ENCODE measurements around the gene CORO1C. TPM values are rescaled to one million over a fixed set of nuclear protein-coding genes. Genes with fewer than 3 reads are reported as not detected.
A peak's percentile ranks its signal among the peaks of the same experiment; 100 is the strongest.

CORO1C gene
- total RNA-seq, 2 donors from 2014 or later = 59.6 to 70.7 TPM

DNA sequence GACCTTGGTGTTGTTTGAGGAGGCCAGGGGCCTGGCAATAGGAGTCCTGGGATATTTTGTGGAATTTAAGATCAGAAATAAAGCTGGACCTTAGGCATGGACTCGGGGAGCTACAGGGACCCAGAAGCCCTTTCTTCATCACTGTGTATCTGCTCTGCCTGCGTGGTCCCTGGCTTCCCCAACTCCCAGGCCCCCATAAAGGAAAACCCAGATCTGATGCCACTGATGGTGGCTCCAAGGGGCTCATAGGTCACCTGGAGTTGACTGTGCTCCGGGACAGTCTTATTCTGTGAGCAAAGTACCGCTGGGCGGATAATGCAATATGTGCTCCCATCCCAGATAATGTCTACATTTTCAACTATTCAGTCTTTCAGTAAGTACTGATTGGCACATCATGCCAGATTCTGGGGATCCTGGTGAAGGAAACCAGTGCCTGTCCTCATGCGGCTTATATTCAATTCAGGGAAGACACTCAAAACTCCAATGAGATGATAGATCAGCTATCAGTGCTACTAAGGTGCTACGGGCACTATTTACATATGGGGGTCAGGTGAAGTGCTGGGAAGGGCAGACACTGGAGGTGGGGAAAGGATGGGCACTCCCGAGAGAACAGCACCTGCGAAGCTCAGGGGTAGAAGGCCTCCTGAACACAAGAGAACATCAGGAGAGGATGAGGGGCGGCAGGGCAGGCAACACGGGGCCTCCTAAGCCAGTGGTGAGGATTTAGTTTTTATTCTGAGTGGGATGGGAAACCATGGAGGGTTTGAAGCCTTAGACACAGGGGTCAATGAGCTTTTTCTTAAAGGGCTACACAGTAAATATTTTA lies 92.1 kb downstream of the CORO1C start:
- TF ChIP-seq, protein P1, sequence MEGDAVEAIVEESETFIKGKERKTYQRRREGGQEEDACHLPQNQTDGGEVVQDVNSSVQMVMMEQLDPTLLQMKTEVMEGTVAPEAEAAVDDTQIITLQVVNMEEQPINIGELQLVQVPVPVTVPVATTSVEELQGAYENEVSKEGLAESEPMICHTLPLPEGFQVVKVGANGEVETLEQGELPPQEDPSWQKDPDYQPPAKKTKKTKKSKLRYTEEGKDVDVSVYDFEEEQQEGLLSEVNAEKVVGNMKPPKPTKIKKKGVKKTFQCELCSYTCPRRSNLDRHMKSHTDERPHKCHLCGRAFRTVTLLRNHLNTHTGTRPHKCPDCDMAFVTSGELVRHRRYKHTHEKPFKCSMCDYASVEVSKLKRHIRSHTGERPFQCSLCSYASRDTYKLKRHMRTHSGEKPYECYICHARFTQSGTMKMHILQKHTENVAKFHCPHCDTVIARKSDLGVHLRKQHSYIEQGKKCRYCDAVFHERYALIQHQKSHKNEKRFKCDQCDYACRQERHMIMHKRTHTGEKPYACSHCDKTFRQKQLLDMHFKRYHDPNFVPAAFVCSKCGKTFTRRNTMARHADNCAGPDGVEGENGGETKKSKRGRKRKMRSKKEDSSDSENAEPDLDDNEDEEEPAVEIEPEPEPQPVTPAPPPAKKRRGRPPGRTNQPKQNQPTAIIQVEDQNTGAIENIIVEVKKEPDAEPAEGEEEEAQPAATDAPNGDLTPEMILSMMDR (IDR thresholded peaks at IDR 0.05) = no peak
- Histone ChIP-seq H3K4me3 (no peak overlapping the region), H3K27me3 (no peaks in the 10 kb centered on the region), H3K4me1 (peaks cover 0 to 58% of the 10 kb centered on the region in 2 donors), H3K27ac (peak overlapping the region; percentile 52 to 60), H3K36me3 (no peaks in the 10 kb centered on the region), H3K9me3 (no peaks in the 10 kb centered on the region)
- no peak for DNase-seq (ENCODE audit: low spot score)

DNA sequence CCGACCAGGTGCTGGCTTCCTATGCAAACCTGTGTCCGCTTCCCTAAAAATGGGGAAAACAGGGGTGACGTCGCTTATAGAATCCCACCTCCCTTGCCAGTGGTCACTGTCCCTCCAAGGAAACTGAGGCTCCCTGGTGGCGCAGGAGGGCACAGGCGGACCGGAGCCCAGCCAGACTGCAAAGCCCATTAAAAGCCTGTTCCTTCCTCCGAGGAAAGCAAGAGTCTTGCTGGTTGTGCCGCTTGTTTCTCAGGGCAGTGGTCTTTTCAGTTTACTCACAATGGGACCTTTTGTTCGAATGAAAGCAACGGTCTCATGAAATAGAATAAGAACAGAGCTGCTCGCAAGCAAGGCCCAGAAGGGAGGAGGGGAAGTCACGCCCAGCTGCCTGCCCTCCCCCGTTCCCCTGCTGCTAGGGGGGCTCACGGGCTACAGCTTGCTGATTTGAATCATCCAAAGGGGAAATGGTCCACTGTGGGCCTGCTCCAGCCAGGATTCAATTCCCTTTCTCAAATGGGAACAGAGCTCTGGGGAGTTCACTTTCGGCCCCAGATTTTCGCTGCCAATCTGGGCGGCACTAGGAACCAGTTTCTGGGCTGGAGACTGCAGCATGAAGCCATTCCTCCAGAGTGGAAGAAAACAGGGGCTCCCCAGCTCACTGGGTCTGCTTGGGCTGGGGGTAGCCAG lies 93.0 kb downstream of the CORO1C start:
- Histone ChIP-seq H3K27ac (peak overlapping the region; percentile 52 to 60), H3K27me3 (no peaks in the 10 kb centered on the region), H3K36me3 (no peaks in the 10 kb centered on the region), H3K4me1 (peaks cover 0 to 49% of the 10 kb centered on the region in 2 donors), H3K9me3 (no peaks in the 10 kb centered on the region), H3K4me3 (no peak overlapping the region)
- TF ChIP-seq, protein P1 (IDR thresholded peaks at IDR 0.05) = no peak
- peak; percentile 76 for DNase-seq (ENCODE audit: low spot score)

DNA sequence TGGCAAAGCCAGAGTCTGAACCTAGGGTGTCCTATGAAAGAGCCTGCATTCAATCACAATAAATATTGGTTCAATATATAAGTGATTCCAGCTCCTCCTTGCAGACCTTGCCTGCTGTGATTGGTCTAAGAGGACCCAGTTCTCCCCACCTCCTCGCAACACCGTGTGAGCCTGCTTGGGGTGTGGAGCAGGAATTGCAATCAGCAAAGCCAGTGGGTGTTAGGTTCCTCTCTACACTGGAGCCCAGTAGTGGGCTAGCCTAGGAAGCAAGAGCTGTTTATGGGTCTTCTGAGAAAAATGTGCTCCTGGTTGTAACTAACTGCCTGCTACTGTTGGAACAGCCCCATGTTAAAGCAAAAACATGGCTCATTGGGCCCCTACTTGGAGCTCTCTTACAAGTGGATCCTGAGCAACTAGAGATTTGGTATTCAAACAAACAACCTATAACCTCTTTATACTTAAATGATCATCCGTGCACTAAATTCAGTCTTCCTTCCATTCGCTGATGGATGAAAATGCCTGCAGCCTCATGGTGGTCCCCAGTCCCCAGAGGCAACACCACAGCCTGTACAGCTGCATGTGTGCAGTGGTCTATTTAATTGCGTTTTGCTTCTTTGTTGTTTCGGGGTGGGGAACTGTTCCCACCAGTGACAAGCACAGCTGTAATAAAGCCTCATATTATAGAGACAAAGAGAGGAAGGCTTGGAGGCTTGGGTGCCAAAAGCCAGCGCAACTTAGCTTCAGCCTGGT lies 93.9 kb downstream of the CORO1C start:
- H3K27me3 ChIP-seq = no peaks in the 10 kb centered on the region
- no peaks in the 10 kb centered on the region for H3K36me3 ChIP-seq
- DNase-seq (ENCODE audit: low spot score) = no peak
- peak overlapping the region in 1 of 2 donors; percentile 52 for H3K27ac ChIP-seq
- no peaks in the 10 kb centered on the region for H3K9me3 ChIP-seq
- H3K4me1 ChIP-seq = peaks cover 0 to 42% of the 10 kb centered on the region in 2 donors
- H3K4me3 ChIP-seq = no peak overlapping the region
- TF ChIP-seq, protein P1 (IDR thresholded peaks at IDR 0.05) = no peak

DNA sequence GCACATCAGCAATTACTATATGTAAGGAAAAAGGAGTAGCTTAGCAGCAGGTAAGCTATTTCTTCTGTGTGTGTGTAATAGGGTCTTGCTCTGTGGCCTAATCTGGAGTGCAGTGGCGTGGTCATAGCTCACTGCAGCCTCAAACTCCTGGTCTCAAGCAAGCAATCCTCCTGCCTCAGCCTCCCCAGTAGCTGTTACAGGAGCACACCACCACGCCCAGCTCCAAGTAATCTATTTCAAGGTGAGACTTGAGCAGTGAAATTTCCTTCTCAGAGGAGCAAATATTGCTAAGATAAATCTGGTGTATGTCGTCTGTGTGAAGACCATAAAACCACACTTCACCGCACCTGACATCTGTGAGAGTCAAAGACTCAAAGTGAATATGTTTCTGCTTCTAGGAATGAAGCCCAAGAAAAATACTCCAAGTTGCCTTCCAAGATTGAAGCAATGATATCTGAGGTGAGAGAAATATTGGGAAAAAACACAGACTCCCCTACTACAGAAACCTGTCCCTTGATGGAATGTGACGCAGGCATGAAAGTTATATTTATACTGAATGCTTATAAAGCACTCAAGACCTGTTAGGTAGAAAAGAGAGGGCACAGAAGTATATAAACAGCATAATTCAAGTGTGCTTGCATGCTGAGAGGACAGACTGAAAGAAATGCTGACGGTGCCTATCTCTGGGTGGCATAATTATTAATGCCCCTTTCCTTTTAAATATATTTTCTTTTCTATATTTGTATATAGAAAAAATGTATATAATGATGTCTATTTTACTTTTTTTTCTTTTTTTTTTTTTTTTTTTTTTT lies 95.1 kb downstream of the CORO1C start:
- Histone ChIP-seq H3K4me1 (peaks cover 0 to 30% of the 10 kb centered on the region in 2 donors), H3K4me3 (no peak overlapping the region), H3K27ac (no peak overlapping the region), H3K27me3 (no peaks in the 10 kb centered on the region), H3K36me3 (no peaks in the 10 kb centered on the region), H3K9me3 (no peaks in the 10 kb centered on the region)
- TF ChIP-seq, protein P1 (IDR thresholded peaks at IDR 0.05) = no peak
- DNase-seq (ENCODE audit: low spot score) = no peak

Measured in right atrium auricular region (tissue), 2 donors.